IMR-90 (cell line): Measurements from ENCODE around the gene IDH3B. TPM values are rescaled to one million over a fixed set of nuclear protein-coding genes. Genes with fewer than 3 reads are reported as not detected.

Experiments
- ATAC-seq: fragments of 200-7000 bp; cut with Tn5 transposase; 2 replicates; pipeline ENCODE4 v1.9.1; 2020; ENCODE audit warnings: low read depth, mild to moderate bottlenecking, moderate library complexity
- BruUV-seq: library from RNA; stranded (reverse); fragments of 400-500 nt; replicated peaks from 2 replicates; lab custom pipeline; 2021; lab: Mats Ljungman, UMichigan
- CTCF ChIA-PET: fragments of 300-600 bp; formaldehyde crosslinking; extraction: SDS; loops from one replicate; lab custom pipeline; 2021; ENCODE audit warnings: antibody characterized with exemption; lab: Yijun Ruan, JAX
- POLR2A ChIA-PET: fragments of 300-600 bp; sonication (Branson Sonifier 250); formaldehyde crosslinking; loops from one replicate; lab custom pipeline; 2022; ENCODE audit warnings: antibody characterized with exemption; ENCODE audit not compliant: unreplicated experiment; lab: Charles Lee
- DNase-seq: peaks from one replicate; pipeline ENCODE4 v3.0.0; 2013
- H2AFZ ChIP-seq: replicated peaks from 2 replicates; pipeline ENCODE3; 2013; ENCODE audit warnings: low read length, mild to moderate bottlenecking; ENCODE audit not compliant: poor library complexity
- H2AK5ac ChIP-seq: 2 replicates; pipeline ENCODE4 v1.6.1; 2013; ENCODE audit warnings: low read depth, low read length, inconsistent platforms
- H2AK9ac ChIP-seq: replicated peaks from 2 replicates; pipeline ENCODE3; 2013; ENCODE audit warnings: mild to moderate bottlenecking, low read depth, low read length, moderate library complexity; ENCODE audit not compliant: poor library complexity
- H2BK120ac ChIP-seq: 2 replicates; pipeline ENCODE4 v1.6.1; 2013; ENCODE audit warnings: low read depth, low read length, inconsistent platforms
- H2BK15ac ChIP-seq: 3 replicates; pipeline ENCODE4 v1.6.1; 2013; ENCODE audit warnings: low read depth, low read length, inconsistent platforms
- H2BK20ac ChIP-seq: 2 replicates; pipeline ENCODE4 v1.6.1; 2013; ENCODE audit warnings: low read depth, mild to moderate bottlenecking, inconsistent platforms, low read length, moderate library complexity
- H2BK5ac ChIP-seq: 2 replicates; pipeline ENCODE4 v1.6.1; 2013; ENCODE audit warnings: mild to moderate bottlenecking, low read depth, low read length, inconsistent platforms; ENCODE audit not compliant: poor library complexity, severe bottlenecking
- H3K14ac ChIP-seq: replicated peaks from 2 replicates; pipeline ENCODE4 v1.6.1; 2013; ENCODE audit warnings: low read depth, low read length, inconsistent platforms
- H3K18ac ChIP-seq: 2 replicates; pipeline ENCODE4 v1.6.1; 2013; ENCODE audit warnings: low read depth, low read length, control low read depth
- H3K23ac ChIP-seq: 2 replicates; pipeline ENCODE4 v1.6.1; 2013; ENCODE audit warnings: low read depth, low read length, inconsistent platforms
- H3K27ac ChIP-seq: 2 replicates; pipeline ENCODE4 v1.5.1; 2013; ENCODE audit warnings: mild to moderate bottlenecking, control low read depth, low read length; ENCODE audit not compliant: insufficient read depth
- H3K27me3 ChIP-seq: 2 replicates; pipeline ENCODE4 v1.6.1; 2013; ENCODE audit warnings: low read length; ENCODE audit not compliant: control insufficient read depth, insufficient read depth
- H3K36me3 ChIP-seq: 2 replicates; pipeline ENCODE4 v1.6.1; 2013; ENCODE audit warnings: low read length, mixed read lengths; ENCODE audit not compliant: control insufficient read depth, insufficient read depth
- H3K4ac ChIP-seq: 2 replicates; pipeline ENCODE4 v1.6.1; 2013; ENCODE audit warnings: low read depth, low read length, inconsistent platforms
- H3K4me1 ChIP-seq: 2 replicates; pipeline ENCODE4 v1.6.1; 2013; ENCODE audit warnings: low read length, mixed read lengths; ENCODE audit not compliant: control insufficient read depth, insufficient read depth
- H3K4me2 ChIP-seq: 2 replicates; pipeline ENCODE4 v1.6.1; 2013; ENCODE audit warnings: low read depth, mild to moderate bottlenecking, control low read depth, low read length, moderate library complexity
- H3K4me3 ChIP-seq: 2 replicates; pipeline ENCODE4 v1.5.1; 2013; ENCODE audit warnings: low read depth, mild to moderate bottlenecking, control low read depth, low read length, moderate library complexity; ENCODE audit not compliant: insufficient read depth
- H3K56ac ChIP-seq: 2 replicates; pipeline ENCODE4 v1.6.1; 2013; ENCODE audit warnings: low read length, inconsistent platforms; ENCODE audit not compliant: insufficient read depth; ENCODE audit errors: extremely low read depth
- H3K79me1 ChIP-seq, 2 experiments: 2 replicates each; pipeline ENCODE4 v1.6.1; 2013; ENCODE audit warnings: low read length in 2 of 2, inconsistent platforms in 1 of 2, low read depth in 1 of 2
- H3K9ac ChIP-seq: 2 replicates; pipeline ENCODE4 v1.6.1; 2013; ENCODE audit warnings: low read depth, low read length, control low read depth
- H3K9me1 ChIP-seq: 2 replicates; pipeline ENCODE4 v1.6.1; 2013; ENCODE audit warnings: low read length, inconsistent platforms; ENCODE audit not compliant: insufficient read depth
- H3K9me3 ChIP-seq: 2 replicates; pipeline ENCODE4 v1.6.1; 2013; ENCODE audit warnings: low read length; ENCODE audit not compliant: control insufficient read depth, insufficient read depth
- H4K20me1 ChIP-seq: 2 replicates; pipeline ENCODE4 v1.6.1; 2013; ENCODE audit warnings: low read length, inconsistent platforms; ENCODE audit not compliant: insufficient read depth
- H4K5ac ChIP-seq: 2 replicates; pipeline ENCODE4 v1.6.1; 2013; ENCODE audit warnings: mild to moderate bottlenecking, low read depth, low read length, control low read depth
- H4K8ac ChIP-seq, 2 experiments: 2 replicates each; pipeline ENCODE4 v1.6.1; 2013; ENCODE audit warnings: low read depth in 2 of 2, low read length in 2 of 2, control low read depth in 1 of 2, inconsistent platforms in 1 of 2
- H4K91ac ChIP-seq: 2 replicates; pipeline ENCODE4 v1.6.1; 2013; ENCODE audit warnings: low read depth, low read length, inconsistent platforms; ENCODE audit not compliant: insufficient read depth
- BHLHE40 ChIP-seq: fragments of 150-350 bp; IDR thresholded peaks from 2 replicates; pipeline ENCODE4 v1.6.1; 2016; ENCODE audit warnings: mild to moderate bottlenecking, low read depth, low read length
- CEBPB ChIP-seq: IDR thresholded peaks from 2 replicates; pipeline ENCODE4 v1.6.1; 2012; ENCODE audit warnings: low read depth, low read length, improper control_type of control experiment
- FOS ChIP-seq: fragments of 150-350 bp; IDR thresholded peaks from 2 replicates; pipeline ENCODE4 v1.6.1; 2016; ENCODE audit warnings: low read depth, low read length
- MAZ ChIP-seq: IDR thresholded peaks from 2 replicates; pipeline ENCODE4 v1.6.1; 2012; ENCODE audit warnings: low read depth, mild to moderate bottlenecking, low read length, improper control_type of control experiment, moderate library complexity, borderline replicate concordance
- MXI1 ChIP-seq: IDR thresholded peaks from 2 replicates; pipeline ENCODE4 v1.6.1; 2012; ENCODE audit warnings: low read depth, mild to moderate bottlenecking, low read length, moderate library complexity, borderline replicate concordance
- POLR2A ChIP-seq: IDR thresholded peaks from 2 replicates; pipeline ENCODE4 v1.6.1; 2012; ENCODE audit warnings: mild to moderate bottlenecking, low read depth, low read length
- RFX5 ChIP-seq: IDR thresholded peaks from 2 replicates; pipeline ENCODE4 v1.8.0; 2012; ENCODE audit warnings: low read depth, mild to moderate bottlenecking, low read length, moderate library complexity
- WGBS, 2 experiments: methylation state at CpG; one replicate each; pipeline versions ENCODE4 v1.1.5 to v1.1.7; 2013; ENCODE audit warnings: missing lambda C conversion rate in 2 of 2; ENCODE audit not compliant: insufficient read length in 1 of 2; ENCODE audit errors: extremely low coverage in 2 of 2; 5-methylcytosine and 5-hydroxymethylcytosine counted together
- dilution Hi-C: fragments of 300-500 bp; cut with HindIII; formaldehyde crosslinking; loops from one replicate; pipeline ENCODE4 v1.14.3; 2018; ENCODE audit warnings: low sequenced_read_pairs; ENCODE audit not compliant: unreplicated experiment
- in situ Hi-C: fragments of 300-500 bp; cut with MboI; formaldehyde crosslinking; loops from 3 replicates; pipeline ENCODE4 v1.14.3; 2019; ENCODE audit warnings: low sequenced_read_pairs, inconsistent platforms, mixed read lengths
- intact Hi-C: fragments of 100-400 bp; cut with micrococcal nuclease; formaldehyde crosslinking; loops from 2 replicates; pipeline ENCODE4 v1.10.0; 2022
- polyA plus RNA-seq, 3 experiments: library from polyadenylated mRNA; depleted of rRNA; stranded (reverse); fragments of >200 nt; gene quantifications; 2 replicates each; pipeline ENCODE4 v1.2.3, GENCODE V29; 2012; ENCODE audit warnings: low replicate concordance in 1 of 3
- total RNA-seq: library from RNA; depleted of rRNA; stranded (reverse); fragments of >200 nt; gene quantifications from 2 replicates; pipeline ENCODE4 v1.2.3, GENCODE V29; 2012
- TF ChIP-seq, protein P1 (sequence below): fragments of 150-350 bp; IDR thresholded peaks from 2 replicates; pipeline ENCODE4 v1.6.1; 2016; ENCODE audit warnings: low read depth, mild to moderate bottlenecking, low read length, moderate library complexity, borderline replicate concordance

Gene IDH3B
- total and polyA plus RNA-seq, 2 of the 4 experiments (the other 2 are of a cell fraction): 151 to 160 TPM

DNA sequence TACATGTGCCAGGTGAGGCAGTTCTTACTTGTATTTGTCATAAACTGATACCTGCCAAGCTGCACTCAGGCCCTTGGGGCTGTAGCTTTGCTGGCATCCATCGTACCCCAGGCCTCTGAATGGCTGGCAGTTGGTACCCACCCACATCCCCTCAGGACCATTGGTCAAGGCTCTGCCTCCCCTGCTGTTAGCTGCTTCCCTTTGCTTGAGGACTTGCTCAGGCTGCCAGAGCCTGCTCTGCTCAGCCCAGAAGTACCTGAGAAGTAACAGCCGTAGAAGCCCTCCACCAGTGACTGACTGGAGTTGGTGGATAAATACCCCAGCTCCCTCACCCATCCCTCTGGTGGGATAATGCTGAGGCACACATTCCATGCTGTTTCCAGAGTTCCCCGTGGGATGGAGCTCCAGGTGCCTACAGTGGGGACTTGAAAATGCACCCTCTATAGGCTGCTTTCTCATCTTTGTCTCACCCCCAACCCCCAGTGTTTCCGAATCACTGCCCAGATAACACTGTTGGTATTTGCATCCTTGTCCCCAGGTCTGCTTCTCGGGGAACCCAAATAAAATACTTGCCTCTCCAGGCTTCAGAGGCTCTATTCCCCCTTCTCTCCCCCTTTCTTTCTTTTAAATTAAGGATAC lies 35.9 kb upstream of the IDH3B start:
- Histone ChIP-seq H3K9ac (no peak overlapping the region), H3K79me1 (no peaks in the 10 kb centered on the region), H3K18ac (no peak overlapping the region), H2AK5ac (no peak overlapping the region), H2BK15ac (no peak overlapping the region), H4K91ac (no peak overlapping the region), H4K20me1 (no peaks in the 10 kb centered on the region; the same call in none of the 2 replicates), H3K4me1 (no peaks in the 10 kb centered on the region), H4K5ac (no peak overlapping the region), H3K27ac (no peak overlapping the region), H2BK5ac (no peak overlapping the region), H3K14ac (no peak overlapping the region), H3K23ac (no peak overlapping the region), H3K56ac (no peak overlapping the region), H3K9me1 (no peaks in the 10 kb centered on the region), H2AFZ (no peak overlapping the region), H3K9me3 (no peaks in the 10 kb centered on the region), H3K36me3 (no peaks in the 10 kb centered on the region), H2AK9ac (no peak overlapping the region), H2BK20ac (no peak overlapping the region), H3K4me2 (no peak overlapping the region), H3K4me3 (no peak overlapping the region), H3K4ac (no peak overlapping the region), H4K8ac (no peak overlapping the region), H3K27me3 (peaks cover 55% of the 10 kb centered on the region), H2BK120ac (no peak overlapping the region)
- in situ Hi-C loops (no loop called here), dilution Hi-C loops (no loop called here), intact Hi-C loops (no loop called here)
- CTCF ChIA-PET: no interaction called here
- no peak for TF ChIP-seq MXI1
- no peak for TF ChIP-seq FOS
- TF ChIP-seq CEBPB: no peak
- TF ChIP-seq POLR2A: no peak
- TF ChIP-seq, protein P1, sequence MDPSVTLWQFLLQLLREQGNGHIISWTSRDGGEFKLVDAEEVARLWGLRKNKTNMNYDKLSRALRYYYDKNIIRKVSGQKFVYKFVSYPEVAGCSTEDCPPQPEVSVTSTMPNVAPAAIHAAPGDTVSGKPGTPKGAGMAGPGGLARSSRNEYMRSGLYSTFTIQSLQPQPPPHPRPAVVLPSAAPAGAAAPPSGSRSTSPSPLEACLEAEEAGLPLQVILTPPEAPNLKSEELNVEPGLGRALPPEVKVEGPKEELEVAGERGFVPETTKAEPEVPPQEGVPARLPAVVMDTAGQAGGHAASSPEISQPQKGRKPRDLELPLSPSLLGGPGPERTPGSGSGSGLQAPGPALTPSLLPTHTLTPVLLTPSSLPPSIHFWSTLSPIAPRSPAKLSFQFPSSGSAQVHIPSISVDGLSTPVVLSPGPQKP: no peak
- TF ChIP-seq BHLHE40: no peak
- no peak for TF ChIP-seq MAZ
- TF ChIP-seq RFX5: no peak
- DNase-seq (no peak), ATAC-seq (no peak)
- WGBS, 2 experiments: 83% methylated on average over 1 of the region's 5 CpGs; no CpG with 5 or more reads in 1 of the 2 experiments
- no TSS peak for BruUV-seq
- POLR2A ChIA-PET: no interaction called here
